ENCODE data around the gene WDR33.

WDR33 gene

GRCh38 chr2:127670055-127670956 is 140.7 kb downstream of the WDR33 start:
- DNase-seq: no peak

GRCh38 chr2:127669056-127669455 is 141.9 kb downstream of the WDR33 start:
- no peak for DNase-seq

GRCh38 chr2:127665267-127665893 is 145.6 kb downstream of the WDR33 start:
- no peak for DNase-seq

GRCh38 chr2:127664895-127665225 is 146.1 kb downstream of the WDR33 start:
- no peak for DNase-seq

GRCh38 chr2:127664065-127664894 is 146.7 kb downstream of the WDR33 start:
- DNase-seq: no peak

GRCh38 chr2:127663566-127664064 is 147.4 kb downstream of the WDR33 start:
- no peak for DNase-seq

GRCh38 chr2:127662937-127663565 is 147.9 kb downstream of the WDR33 start:
- no peak for DNase-seq

GRCh38 chr2:127661949-127662510 is 148.9 kb downstream of the WDR33 start:
- DNase-seq: no peak

- DNase-seq: no peak
These were observed 149.8 kb downstream of the WDR33 start for GRCh38 chr2:127661072-127661649.

GRCh38 chr2:127660291-127660578 is 150.7 kb downstream of the WDR33 start:
- DNase-seq: no peak

- DNase-seq: no peak
These were observed 151.3 kb downstream of the WDR33 start for GRCh38 chr2:127659408-127660290.

- no peak for DNase-seq
These were observed 152.1 kb downstream of the WDR33 start for GRCh38 chr2:127658641-127659407.

- DNase-seq: no peak
These were observed 152.8 kb downstream of the WDR33 start for GRCh38 chr2:127658146-127658545.

GRCh38 chr2:127657232-127657595 is 153.8 kb downstream of the WDR33 start:
- DNase-seq: no peak

- no peak for DNase-seq
These were observed 154.3 kb downstream of the WDR33 start for GRCh38 chr2:127656569-127657231.

- DNase-seq: peak; percentile 82
These were observed 155.5 kb downstream of the WDR33 start for GRCh38 chr2:127655209-127656073.

GRCh38 chr2:127654838-127655175 is 156.2 kb downstream of the WDR33 start:
- DNase-seq: no peak

- DNase-seq: no peak
These were observed 156.7 kb downstream of the WDR33 start for GRCh38 chr2:127654084-127654837.

All from eye (tissue), 1 donor.